Measurements from ENCODE around the gene FAM193A.
A peak's percentile ranks its signal among the peaks of the same experiment; 100 is the strongest.
"Not testable (repeated sequence)": the region's sequence is repeated elsewhere in the genome, so short reads cannot be mapped to it uniquely, and the experiment has no call there.

FAM193A gene

GRCh38 chr4:2574009-2574408, 37.6 kb downstream of the FAM193A start:
- DNase-seq (ENCODE audit: low read depth) = no peak

DNA sequence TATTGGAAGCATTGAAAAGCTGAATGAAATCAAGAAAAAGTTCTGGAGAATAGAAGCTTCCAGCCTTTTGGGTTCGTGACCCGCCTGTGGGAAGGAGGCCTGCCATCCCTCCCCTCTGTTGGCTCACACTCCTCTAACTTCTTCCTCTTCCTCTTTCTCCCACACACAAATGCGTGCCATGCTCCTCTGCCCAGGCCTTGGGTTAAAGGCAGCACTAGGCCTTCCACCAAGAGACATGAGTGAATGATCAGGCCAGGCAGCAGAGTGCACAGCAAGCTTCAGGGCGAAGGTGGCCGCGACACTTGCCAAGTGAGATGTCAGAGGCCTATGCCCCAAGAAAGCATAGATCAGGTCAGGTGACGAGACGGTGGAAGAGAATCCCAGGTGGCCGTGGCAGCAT, 38.4 kb downstream of the FAM193A start:
- no peak for DNase-seq (ENCODE audit: low read depth)

GRCh38 chr4:2576290-2576689, 39.8 kb downstream of the FAM193A start:
- DNase-seq (ENCODE audit: low read depth) = no peak

GRCh38 chr4:2578106-2578505, 41.7 kb downstream of the FAM193A start:
- DNase-seq (ENCODE audit: low read depth) = no peak

DNA sequence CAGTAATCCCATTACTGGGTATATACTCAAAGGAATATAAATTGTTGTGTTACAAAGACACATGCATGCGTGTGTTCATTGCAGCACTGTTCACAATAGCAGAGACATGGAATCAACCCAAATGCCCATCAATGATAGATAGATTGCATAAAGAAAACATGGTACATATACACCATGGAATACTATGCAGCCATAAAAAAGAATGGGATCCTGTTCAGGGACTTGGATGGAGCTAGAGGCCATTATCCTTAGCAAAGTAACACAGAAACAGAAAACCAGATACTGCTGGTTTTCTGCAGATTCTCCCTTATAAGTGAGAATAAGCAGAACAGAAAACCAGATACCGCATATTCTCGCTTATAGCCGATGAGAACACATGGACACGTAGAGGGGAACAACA, 43.5 kb downstream of the FAM193A start:
- no peak for DNase-seq (ENCODE audit: low read depth)

DNA sequence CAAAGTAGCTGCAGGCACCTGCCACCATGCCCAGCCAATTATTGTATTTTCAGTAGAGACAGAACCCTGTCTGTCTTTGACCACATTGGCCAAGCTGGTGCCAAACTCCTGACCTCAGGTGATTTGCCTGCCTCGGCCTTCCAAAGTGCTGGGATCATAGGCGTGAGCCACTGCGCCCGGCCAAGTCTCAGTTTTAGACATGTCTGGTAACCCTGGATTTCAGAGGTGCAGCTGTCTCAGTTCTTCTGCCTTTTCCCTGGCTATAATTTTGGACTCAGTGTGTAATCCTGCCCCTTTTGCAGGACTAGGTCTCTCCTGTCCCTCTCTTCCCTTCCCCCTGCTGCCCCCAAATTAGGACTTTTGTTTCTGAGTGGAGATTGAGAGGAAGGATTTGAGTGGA, 46.6 kb downstream of the FAM193A start:
- no peak for DNase-seq (ENCODE audit: low read depth)

GRCh38 chr4:2583517-2583916, 47.1 kb downstream of the FAM193A start:
- peak; percentile 17 for DNase-seq (ENCODE audit: low read depth)

DNA sequence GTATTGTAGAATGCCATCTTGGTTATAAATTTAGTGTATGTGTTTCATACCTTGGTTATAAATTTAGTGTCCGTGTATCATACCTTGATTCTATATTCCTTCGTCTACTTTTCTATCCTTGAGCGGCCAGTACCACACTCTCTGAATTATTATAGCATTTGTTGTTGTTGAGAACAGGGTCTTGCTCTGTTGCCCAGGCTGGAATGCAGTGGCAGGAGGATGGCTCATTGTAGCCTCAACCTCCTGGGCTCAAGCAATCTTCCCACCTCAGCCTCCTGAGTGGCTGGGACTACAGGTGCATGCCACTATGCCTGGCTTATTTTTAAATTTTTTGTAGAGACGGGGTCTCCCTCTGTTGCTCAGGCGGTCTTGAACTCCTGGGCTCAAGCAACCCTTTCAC, 50.1 kb downstream of the FAM193A start:
- no peak for DNase-seq (ENCODE audit: low read depth)

- DNase-seq (ENCODE audit: low read depth) = no peak
Observed at GRCh38 chr4:2587213-2587823, 50.9 kb downstream of the FAM193A start.

DNA sequence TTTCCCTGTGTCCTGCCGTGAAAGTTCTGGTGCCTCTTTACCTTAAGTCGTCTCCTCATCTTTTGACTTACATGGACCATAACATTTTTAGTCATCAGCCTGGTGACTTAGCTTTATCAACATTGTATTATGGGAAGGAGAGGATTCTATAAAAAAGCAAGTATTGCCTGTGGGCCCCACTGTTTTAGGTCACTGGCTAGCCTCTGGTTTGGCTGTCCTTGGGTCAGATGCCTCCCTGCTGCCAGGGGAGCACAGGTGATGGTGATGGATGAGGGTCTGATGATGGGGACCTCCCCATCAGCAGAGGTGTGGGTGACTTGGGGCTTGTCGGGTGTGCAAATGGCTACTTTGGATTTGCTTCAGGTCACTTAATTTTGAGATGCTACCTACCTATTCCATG, 51.8 kb downstream of the FAM193A start:
- no peak for DNase-seq (ENCODE audit: low read depth)

DNA sequence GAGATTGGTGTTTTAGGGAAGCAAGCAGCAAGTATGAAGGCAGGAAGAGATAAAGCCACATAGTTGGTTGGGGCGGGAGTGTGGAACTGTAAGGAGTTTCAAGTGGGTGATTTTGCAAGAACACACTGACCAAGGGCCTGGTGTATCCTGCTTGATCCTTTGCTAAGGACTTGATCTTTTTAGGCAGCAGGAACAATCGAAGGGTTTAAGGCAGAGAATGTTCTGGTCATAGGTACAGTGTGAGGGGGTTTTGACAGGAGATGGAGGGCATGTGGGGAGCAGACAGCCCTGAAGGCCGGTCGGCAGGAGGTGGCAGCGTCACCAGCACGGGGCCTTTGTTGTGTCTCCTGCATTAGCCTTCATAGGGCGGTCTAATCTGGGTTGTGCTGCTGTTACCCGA, 54.7 kb downstream of the FAM193A start:
- no peak for DNase-seq (ENCODE audit: low read depth)

DNA sequence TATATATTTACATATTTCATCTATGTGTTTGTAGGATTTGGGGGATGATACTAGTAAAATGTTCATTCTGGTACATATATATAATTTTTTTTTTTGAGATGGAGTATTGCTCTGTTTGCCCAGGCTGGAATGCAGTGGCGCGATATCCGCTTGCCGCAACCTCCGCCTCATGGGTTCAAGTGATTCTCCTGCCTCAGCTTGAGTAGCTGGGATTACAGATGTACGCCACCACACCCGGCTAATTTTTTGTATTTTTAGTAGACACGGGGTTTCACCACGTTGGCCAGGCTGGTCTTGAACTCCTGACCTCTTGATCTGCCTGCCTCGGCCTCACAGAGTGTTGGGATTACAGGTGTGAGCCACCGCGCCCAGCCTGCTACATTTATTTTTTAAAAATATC, 55.6 kb downstream of the FAM193A start:
- not testable (repeated sequence) for DNase-seq (ENCODE audit: low read depth)

DNA sequence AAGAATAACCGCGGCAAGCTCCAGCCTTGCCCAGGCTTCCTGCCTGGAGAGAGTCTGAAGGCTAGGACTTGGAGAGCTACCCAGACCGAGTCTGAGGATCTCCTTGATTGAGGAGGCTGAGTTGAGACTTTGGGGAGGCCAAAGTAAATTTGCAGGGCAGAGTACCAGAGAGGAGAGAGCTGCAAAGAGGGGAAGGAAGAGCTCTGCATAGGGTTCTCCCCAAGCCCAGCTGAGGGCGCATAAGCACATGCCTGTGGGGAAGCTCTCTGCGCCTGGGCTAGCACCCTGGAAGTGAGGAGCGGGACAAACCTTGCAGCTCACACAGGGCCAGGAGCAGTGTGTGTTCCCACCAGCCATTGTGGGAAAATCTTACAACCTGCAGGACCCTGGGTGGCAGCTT, 56.1 kb downstream of the FAM193A start:
- DNase-seq (ENCODE audit: low read depth) = no peak

GRCh38 chr4:2593003-2593402, 56.6 kb downstream of the FAM193A start:
- no peak for DNase-seq (ENCODE audit: low read depth)

DNA sequence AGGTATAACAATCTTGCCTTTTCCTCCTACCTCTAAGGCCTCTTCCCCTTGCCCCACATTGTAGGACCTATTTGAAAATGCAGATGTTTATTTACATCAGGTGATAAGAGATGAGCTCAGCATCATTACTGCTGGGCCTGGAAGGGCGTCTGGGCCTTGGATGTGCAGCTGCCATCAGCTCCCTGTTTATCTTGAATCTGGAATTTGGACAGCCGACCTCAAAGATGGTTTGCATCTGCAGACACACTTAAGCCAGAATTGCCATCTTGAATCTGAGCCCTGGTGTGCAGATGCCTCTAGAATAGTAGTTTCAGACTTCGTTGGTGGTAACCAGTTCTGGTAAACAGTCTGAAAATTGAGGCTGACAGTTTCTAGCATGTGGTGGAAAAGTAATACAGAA, 59.0 kb downstream of the FAM193A start:
- no peak for DNase-seq (ENCODE audit: low read depth)

DNA sequence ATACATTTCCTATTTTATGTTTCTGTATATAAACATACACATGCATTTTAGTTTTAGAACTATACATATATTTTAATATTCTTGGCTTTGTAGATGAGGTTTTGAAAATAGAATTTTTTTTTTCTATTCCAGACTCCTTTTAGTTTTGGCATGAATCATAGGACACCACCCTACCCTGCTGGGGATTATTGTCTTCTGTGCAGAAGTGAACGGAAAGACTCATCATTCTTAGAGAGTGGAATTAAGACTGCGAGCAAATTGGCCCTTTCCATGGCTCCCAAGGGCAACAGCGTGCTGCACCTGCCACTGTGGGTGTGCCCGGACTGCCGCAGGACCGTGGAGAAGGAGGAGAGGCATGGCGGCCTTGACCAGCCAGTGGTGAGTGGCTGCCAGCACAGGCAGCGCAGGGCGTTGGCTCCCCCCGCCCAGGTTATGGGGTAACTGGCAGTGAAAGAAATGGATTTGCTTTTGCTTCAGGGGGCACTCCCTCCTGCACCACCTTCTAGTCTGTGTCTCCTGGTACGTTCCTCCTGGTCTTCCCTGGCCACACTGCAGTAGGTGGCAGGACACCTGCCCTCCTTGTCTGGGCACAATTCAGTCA, 59.6 kb downstream of the FAM193A start:
- DNase-seq (ENCODE audit: low read depth) = no peak

DNA sequence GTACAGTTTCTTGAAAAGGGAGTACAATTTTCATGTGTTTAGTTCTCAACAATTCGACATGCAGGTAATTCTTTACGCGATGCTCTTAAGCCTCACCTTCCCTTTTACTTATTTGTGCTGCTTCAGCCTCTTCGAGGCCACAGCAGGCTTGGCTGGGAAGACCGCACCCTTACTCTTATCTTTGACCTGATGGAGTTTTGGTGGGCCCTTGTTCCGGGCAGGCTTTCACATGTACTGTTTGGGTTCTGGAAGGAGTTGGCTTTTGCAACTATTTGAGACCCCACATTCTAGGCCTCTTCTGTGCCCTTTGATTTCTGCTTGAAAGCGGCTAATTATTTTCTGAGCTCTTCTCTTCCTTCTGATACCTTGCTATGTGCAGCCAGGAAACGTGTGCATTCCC, 60.2 kb downstream of the FAM193A start:
- no peak for DNase-seq (ENCODE audit: low read depth)

DNA sequence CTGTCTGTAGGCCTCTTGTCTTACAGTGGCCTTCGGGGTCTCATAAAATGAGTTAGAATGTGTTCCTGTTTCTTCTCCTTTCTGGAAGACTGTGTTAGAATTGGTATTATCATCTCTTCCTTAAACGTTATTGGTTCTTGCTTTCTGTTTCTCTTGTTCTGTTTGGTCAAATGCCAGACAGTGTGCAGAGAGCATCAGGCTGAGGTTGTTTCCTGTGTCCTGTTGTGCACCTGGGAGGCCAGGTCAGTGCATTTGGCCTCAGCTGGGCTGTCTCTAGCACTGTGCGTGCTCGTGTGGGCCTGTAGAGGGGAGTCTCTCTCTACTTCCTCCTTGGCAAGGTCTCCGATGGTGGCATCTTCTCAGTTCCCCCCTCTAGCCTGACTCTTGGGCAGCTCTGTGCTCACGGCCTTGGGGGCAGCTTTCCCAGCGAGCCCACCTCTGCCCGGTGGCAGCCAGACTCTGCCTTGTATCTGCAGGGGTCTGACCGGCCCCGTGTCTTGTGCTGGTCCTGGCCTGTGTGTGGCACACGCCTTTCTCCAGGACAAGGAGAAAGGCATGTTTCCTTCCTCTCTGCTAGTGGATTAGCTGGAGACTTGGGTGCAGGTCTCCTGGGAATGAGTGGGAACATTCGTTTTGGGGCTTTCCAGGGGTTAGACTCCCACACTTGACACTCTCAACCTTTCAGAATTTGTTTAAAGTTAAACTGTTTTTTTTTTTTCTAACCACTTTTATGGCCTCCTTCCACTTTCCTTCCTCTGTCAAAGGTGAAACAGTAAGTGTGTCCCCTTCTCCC, 62.3 kb downstream of the FAM193A start:
- DNase-seq (ENCODE audit: low read depth) = no peak

DNA sequence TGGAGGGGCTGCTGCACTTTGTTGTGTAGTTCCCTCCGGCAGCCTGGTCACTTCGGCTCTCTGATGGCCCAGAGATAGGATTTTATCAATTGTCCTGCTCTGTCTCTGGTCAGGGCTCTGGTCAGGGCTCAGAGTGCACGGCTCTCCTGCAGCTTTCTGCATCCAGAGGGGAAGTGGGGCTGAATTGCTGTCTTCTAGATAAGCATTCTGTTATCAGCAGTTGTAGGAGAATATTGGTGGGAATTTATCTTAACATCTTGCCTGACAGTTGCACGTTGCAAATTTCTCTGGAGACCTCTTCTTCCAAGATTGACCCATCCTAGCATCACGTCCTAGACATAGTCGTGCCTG, 62.8 kb downstream of the FAM193A start:
- no peak for DNase-seq (ENCODE audit: low read depth)

- no peak for DNase-seq (ENCODE audit: low read depth)
Observed at GRCh38 chr4:2600878-2601277, 64.4 kb downstream of the FAM193A start.

GRCh38 chr4:2604614-2605013, 68.2 kb downstream of the FAM193A start:
- DNase-seq (ENCODE audit: low read depth) = no peak

DNA sequence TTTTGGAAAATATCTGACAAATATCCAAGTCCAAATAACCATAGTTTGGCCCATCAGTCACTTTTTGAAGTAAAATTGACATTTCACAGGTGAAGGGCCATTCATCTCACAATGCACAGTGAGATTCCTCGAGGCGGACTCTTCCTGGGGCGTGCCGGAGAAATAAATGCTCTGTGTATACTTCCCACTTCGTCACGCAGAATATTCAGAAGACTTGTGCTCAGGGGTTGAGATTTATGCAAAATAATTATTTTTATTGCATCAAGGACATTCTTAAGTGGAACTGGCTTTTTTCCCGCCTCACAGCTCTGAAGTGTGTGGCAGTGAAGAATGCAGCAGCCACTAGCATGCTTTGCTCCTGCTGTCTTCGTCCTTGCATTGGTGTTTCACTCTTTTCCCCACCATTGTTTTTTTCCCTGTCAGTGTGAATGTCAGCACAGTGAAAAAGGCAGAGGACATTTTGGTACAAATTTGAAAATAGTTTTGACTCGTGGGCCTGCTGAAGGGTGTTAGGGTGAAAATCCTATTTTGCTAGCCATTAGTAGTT, 70.6 kb downstream of the FAM193A start:
- no peak for DNase-seq (ENCODE audit: low read depth)

GRCh38 chr4:2607822-2608221, 71.4 kb downstream of the FAM193A start:
- DNase-seq (ENCODE audit: low read depth) = no peak
